Measurements from ENCODE around the gene ATP6V1C2.

Gene ATP6V1C2

DNA sequence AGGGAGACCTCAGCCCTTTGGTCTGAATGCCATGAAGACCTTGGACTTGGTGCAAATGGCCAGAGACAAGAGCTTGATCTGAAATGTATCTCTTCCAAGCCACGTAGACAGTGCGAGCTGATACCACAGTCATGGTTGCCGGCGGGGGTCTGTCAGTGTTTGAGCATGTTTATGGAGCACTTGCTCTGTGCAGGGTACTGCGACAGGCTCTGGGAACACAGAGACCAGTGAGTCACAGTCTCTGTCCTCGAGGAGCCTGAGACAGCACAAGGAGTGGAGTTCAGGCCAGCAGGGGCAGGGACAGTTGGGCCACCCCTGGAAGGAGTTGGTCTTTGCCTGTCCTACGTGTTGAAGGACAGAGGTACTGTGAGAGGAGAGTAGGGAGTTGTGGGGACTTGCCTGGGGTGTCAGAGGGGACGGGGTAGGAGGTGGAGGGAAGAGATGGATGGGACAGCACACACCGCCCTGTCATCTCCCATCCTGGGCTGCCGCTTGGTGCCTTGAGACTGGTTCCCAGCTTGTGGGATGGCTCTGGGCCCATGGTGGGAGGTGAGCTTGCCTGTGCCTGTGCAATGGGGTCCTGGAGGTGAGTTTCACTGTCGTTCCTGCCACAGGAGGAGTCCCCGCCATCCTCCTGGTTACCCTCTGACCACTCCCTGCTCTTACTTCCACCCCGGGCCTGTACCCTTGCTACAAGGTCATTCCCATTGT, 39.5 kb downstream of the ATP6V1C2 start:
- Histone ChIP-seq H3K9ac (ENCODE audit: low read depth, low read length, poor library complexity, severe bottlenecking) (no peak overlapping the region), H3K4me3 (ENCODE audit: low read length, poor library complexity, severe bottlenecking) (no peak overlapping the region), H3K79me2 (ENCODE audit: insufficient read depth, low read length) (no peaks in the 10 kb centered on the region), H3K4me2 (ENCODE audit: low read depth, low read length, poor library complexity, severe bottlenecking) (no peak overlapping the region), H3K9me3 (ENCODE audit: insufficient read depth, low read depth, low read length) (no peaks in the 10 kb centered on the region), H3K36me3 (ENCODE audit: insufficient read depth, low read length) (no peaks in the 10 kb centered on the region), H2AFZ (ENCODE audit: low read length) (no peak overlapping the region), H4K20me1 (ENCODE audit: insufficient read depth, low read length, poor library complexity, severe bottlenecking) (no peaks in the 10 kb centered on the region), H3F3A (ENCODE audit: low read depth) (no peaks in the 10 kb centered on the region), H3K9me2 (replicated peaks; ENCODE audit: low read depth, low read length) (no peaks in the 10 kb centered on the region), H3K27me3 (ENCODE audit: insufficient read depth, low read length, poor library complexity, severe bottlenecking) (no peaks in the 10 kb centered on the region), H3K4me1 (ENCODE audit: insufficient read depth, low read length, poor library complexity, severe bottlenecking) (no peaks in the 10 kb centered on the region)
- no peak for TF ChIP-seq EZH2phosphoT487 (IDR thresholded peaks at IDR 0.05; ENCODE audit: borderline replicate concordance)
- TF ChIP-seq, protein P1, sequence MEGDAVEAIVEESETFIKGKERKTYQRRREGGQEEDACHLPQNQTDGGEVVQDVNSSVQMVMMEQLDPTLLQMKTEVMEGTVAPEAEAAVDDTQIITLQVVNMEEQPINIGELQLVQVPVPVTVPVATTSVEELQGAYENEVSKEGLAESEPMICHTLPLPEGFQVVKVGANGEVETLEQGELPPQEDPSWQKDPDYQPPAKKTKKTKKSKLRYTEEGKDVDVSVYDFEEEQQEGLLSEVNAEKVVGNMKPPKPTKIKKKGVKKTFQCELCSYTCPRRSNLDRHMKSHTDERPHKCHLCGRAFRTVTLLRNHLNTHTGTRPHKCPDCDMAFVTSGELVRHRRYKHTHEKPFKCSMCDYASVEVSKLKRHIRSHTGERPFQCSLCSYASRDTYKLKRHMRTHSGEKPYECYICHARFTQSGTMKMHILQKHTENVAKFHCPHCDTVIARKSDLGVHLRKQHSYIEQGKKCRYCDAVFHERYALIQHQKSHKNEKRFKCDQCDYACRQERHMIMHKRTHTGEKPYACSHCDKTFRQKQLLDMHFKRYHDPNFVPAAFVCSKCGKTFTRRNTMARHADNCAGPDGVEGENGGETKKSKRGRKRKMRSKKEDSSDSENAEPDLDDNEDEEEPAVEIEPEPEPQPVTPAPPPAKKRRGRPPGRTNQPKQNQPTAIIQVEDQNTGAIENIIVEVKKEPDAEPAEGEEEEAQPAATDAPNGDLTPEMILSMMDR (conservative IDR thresholded peaks at IDR 0.05; ENCODE audit: low read length), result no peak

DNA sequence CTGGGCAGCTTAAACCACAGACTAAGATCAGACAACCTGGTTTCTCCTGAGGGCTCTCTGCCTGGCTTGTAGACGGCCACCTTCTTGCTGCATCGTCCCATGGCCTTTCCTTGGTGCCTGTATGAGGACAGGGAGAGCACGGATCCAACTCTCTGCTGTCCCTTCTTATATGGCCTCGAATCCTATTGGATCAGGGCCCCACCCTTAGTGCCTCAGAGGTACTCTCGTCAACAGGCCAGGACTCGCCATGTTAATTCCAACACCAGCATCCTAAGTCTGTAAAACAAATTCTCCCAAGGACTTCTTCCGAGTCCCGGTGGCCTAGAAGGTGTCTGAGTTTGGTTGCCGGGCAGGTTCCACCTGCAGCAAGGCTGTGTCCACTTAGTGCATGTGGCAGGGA, 40.2 kb downstream of the ATP6V1C2 start:
- no peak overlapping the region for H3K9ac ChIP-seq (ENCODE audit: low read depth, low read length, poor library complexity, severe bottlenecking)
- no peaks in the 10 kb centered on the region for H3K9me3 ChIP-seq (ENCODE audit: insufficient read depth, low read depth, low read length)
- no peaks in the 10 kb centered on the region for H3K79me2 ChIP-seq (ENCODE audit: insufficient read depth, low read length)

DNA sequence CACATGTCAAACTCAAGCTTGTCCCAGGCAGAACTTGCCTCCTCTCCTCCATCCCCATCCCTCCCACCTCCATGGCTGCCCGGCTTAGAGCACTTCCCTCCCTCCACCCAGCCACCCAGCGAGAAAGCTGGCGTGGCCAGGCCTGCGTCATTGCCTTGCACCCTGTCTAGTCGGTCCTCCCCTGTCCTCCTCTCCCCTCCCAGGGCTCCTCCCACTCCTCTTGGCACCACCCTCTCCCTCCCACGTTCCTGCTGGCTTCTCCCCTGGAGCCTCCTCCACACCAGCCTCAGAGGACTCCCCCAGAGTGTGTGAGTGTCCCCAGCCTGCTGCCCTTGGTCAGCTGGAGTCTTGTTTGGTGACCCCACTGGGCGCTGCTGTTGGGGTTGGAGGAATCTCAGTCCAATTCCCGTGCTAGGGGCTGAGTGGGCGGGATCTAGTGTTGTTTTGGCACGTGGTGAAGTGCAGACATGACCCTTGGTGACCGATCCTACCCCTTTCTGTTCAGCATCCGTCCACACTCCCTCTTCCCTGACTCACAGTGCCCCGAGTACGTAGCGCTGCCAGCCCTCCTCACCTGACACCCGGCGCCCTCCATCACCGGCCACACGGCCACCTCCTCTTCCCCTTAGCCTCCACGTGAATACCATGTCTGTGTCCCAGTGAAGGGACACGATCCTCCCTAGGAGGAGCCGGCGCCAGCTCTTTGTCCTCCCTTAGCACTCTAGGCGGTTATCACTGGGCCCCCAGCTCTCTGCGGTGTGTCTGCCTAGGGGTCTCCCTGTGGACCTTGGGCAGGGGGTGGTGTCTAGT, 41.4 kb downstream of the ATP6V1C2 start:
- H3K4me2 ChIP-seq (ENCODE audit: low read depth, low read length, poor library complexity, severe bottlenecking), result no peak overlapping the region
- no peaks in the 10 kb centered on the region for H3K9me3 ChIP-seq (ENCODE audit: insufficient read depth, low read depth, low read length)
- no peak overlapping the region for H3K9ac ChIP-seq (ENCODE audit: low read depth, low read length, poor library complexity, severe bottlenecking)
- H3F3A ChIP-seq (ENCODE audit: low read depth), result no peaks in the 10 kb centered on the region
- H3K27me3 ChIP-seq (ENCODE audit: insufficient read depth, low read length, poor library complexity, severe bottlenecking), result no peaks in the 10 kb centered on the region
- H3K79me2 ChIP-seq (ENCODE audit: insufficient read depth, low read length), result no peaks in the 10 kb centered on the region
- TF ChIP-seq, protein P1 (conservative IDR thresholded peaks at IDR 0.05; ENCODE audit: low read length), result no peak
- TF ChIP-seq EZH2phosphoT487 (IDR thresholded peaks at IDR 0.05; ENCODE audit: borderline replicate concordance), result no peak
- no peaks in the 10 kb centered on the region for H4K20me1 ChIP-seq (ENCODE audit: insufficient read depth, low read length, poor library complexity, severe bottlenecking)
- H2AFZ ChIP-seq (ENCODE audit: low read length), result no peak overlapping the region; the same call in 1 of the 2 replicates
- no peaks in the 10 kb centered on the region for H3K9me2 ChIP-seq (replicated peaks; ENCODE audit: low read depth, low read length)
- H3K36me3 ChIP-seq (ENCODE audit: insufficient read depth, low read length), result no peaks in the 10 kb centered on the region
- H3K4me1 ChIP-seq (ENCODE audit: insufficient read depth, low read length, poor library complexity, severe bottlenecking), result no peaks in the 10 kb centered on the region
- H3K4me3 ChIP-seq (ENCODE audit: low read length, poor library complexity, severe bottlenecking), result no peak overlapping the region

More for the DNA sequence above, 40.2 kb downstream of the ATP6V1C2 start:
- no peaks in the 10 kb centered on the region for H4K20me1 ChIP-seq (ENCODE audit: insufficient read depth, low read length, poor library complexity, severe bottlenecking)
- H3F3A ChIP-seq (ENCODE audit: low read depth), result no peaks in the 10 kb centered on the region
- H3K36me3 ChIP-seq (ENCODE audit: insufficient read depth, low read length), result no peaks in the 10 kb centered on the region
- no peaks in the 10 kb centered on the region for H3K27me3 ChIP-seq (ENCODE audit: insufficient read depth, low read length, poor library complexity, severe bottlenecking)
- H3K4me2 ChIP-seq (ENCODE audit: low read depth, low read length, poor library complexity, severe bottlenecking), result no peak overlapping the region
- H2AFZ ChIP-seq (ENCODE audit: low read length), result no peak overlapping the region
- H3K4me3 ChIP-seq (ENCODE audit: low read length, poor library complexity, severe bottlenecking), result no peak overlapping the region
- no peak for TF ChIP-seq EZH2phosphoT487 (IDR thresholded peaks at IDR 0.05; ENCODE audit: borderline replicate concordance)
- TF ChIP-seq, protein P1 (conservative IDR thresholded peaks at IDR 0.05; ENCODE audit: low read length), result no peak
- no peaks in the 10 kb centered on the region for H3K9me2 ChIP-seq (replicated peaks; ENCODE audit: low read depth, low read length)
- no peaks in the 10 kb centered on the region for H3K4me1 ChIP-seq (ENCODE audit: insufficient read depth, low read length, poor library complexity, severe bottlenecking)
